Myocyte (in vitro differentiated cells): Measurements from ENCODE around the gene GALNT18. TPM values are rescaled to one million over a fixed set of nuclear protein-coding genes. Genes with fewer than 3 reads are reported as not detected.
A peak's percentile ranks its signal among the peaks of the same experiment; 100 is the strongest.

Experiments
- DNase-seq: peaks from one replicate; pipeline ENCODE4 v3.0.0-alpha.2; 2012; ENCODE audit warnings: low read depth
- total RNA-seq: library from RNA; depleted of rRNA; stranded (reverse); fragments of >200 nt; gene quantifications from 2 replicates; pipeline ENCODE4 v1.2.3, GENCODE V29; 2014

Gene GALNT18
- total RNA-seq, 1 donor from 2014 or later = 3.3 TPM

DNA sequence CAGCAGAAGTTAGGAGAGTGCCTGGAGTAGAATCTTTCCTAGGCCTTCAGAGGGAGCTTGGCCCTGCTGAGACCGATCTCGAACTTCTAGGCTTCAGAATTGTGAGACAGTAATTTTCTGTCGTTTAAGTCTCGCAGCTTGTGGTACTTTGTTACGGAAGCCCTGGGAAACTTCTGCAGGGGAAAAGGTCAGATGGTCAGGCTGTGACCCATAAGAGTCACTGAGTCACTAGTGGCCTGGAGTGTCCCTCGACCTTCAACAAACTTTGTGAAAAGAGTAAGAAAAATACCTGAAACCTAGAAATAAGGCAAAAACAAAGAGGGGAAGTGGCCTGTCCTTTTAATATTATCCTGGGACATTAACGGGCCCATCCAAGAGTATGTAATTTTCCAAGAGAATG, 303.3 kb downstream of the GALNT18 start:
- no peak for DNase-seq

DNA sequence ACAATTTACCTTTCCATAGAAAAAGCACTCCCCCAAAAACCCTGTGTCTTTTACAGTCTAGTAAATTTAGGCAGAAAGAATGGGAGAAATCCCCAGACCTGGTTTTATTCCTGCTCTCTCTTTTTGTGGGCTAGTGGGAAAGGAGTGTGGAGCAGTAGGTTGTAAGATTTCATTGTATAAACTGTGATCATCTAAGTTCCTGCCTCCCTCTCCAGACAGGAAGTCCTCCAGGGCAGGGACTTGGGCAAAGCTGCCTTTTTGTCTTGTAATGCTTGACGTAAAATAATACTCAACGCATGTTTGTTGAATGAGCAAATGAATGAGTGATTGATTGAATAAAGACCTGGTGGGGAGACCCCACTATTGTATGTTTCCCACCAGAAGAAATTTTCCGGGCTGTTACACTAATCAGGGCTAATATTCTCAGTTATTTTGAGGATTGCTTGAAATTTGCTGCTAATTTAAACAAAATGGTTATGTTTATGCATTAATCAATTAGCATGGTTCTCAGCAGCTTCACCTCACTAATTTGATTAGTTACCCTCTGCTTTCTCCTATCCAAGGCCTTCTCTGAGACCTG, 305.1 kb downstream of the GALNT18 start:
- no peak for DNase-seq

- peak; percentile 61 for DNase-seq
Measured at GRCh38 chr11:11313902-11314692, 307.7 kb downstream of the GALNT18 start.

DNA sequence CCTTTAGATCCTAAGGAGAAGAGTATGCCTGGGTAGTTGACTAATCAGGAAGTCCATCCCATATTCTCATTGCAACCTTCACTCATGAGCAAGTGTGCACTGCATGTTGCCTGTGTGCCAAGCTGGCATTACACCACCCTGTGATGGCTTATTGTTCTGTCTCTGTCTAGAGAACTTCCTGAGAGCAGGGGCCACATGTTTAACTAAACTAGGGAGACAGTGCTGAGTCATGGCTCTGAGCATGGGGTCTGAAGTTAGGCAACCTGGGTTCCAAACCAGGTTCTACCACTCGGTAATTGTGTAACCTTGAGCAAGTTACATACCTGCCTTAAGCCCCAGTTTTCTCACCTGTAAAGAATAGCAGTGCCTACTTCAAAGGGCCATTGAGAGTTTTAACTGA, 308.4 kb downstream of the GALNT18 start:
- DNase-seq = peak; percentile 19

GRCh38 chr11:11312738-11313137, 309.1 kb downstream of the GALNT18 start:
- no peak for DNase-seq

- DNase-seq = no peak
Measured at GRCh38 chr11:11311169-11311568, 310.6 kb downstream of the GALNT18 start.

DNA sequence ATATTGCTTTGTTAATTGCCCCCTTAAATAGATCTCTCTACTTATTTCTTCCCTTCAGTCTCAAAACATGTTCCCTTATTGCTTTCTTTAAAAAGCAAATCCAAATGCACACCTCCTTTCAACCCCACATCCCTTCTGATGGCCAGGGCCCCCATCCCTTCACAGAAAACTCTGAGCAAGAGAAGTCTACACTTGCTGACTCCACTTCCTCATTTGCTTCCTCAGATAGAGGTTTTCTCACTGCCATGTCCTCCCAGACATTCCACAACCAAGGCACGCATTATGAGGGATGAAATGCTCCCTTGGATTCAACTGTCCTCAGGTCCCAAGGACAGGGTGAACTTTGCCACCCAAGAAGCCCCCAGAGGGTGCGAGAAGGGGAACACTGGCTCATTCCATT, 311.9 kb downstream of the GALNT18 start:
- DNase-seq = no peak

DNA sequence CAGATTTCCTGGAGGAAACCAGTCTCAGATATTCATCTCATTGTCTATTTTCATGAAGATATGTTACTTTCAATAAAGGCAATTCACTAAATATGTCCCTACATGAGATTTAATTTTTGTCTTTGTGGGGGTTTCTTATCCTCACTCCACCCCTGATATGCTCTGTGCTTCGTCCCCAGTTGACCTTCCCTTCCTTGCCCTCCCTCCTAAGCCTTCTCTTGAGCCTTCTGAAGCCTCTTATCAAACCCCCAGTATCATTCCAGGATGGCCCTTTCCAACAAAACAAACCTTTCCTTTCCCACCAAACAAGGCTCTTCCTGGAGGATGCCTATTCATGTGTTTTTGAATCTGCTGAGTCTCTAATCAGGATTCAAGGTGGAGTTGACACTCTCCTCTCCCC, 313.6 kb downstream of the GALNT18 start:
- no peak for DNase-seq

DNA sequence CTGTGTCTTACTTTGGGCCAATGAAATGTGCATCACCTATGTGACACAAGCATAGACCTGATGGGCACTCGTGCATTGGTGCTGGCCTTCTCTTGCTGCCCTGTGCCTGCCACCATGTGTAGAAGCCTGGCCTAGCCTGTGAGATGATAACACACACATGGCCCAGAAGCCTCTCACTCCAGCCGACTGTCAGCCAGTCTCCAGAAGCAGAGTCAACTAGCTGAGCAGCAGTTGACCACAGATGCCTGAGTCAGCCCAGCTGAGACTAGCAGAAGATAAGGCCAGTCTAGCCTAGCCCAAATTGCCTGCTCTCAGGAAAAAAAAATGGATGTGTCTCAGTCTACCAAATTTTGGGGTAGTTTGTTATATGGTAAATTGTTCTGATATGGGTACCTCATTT, 314.9 kb downstream of the GALNT18 start:
- peak; percentile 57 for DNase-seq

DNA sequence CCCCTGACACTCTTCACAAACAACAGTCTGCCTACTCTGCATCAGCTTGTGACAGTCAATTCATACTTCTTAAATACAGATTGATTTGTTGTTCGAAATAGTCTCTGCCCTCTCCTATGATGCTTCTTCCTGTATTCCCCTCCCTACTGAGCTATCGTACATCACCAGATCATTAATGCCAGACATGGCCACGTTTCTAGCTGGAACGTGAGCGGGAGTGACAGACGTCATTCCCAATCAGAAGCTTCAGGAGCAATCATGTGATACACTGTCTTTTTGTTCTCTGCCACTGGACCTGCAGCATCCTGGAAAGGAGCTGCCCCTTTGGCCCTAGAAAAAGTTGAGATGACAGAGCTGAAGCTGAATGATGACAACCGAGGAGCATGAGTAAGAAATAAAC, 317.3 kb downstream of the GALNT18 start:
- DNase-seq = no peak

- DNase-seq = no peak
Measured at GRCh38 chr11:11302565-11302964, 319.2 kb downstream of the GALNT18 start.

DNA sequence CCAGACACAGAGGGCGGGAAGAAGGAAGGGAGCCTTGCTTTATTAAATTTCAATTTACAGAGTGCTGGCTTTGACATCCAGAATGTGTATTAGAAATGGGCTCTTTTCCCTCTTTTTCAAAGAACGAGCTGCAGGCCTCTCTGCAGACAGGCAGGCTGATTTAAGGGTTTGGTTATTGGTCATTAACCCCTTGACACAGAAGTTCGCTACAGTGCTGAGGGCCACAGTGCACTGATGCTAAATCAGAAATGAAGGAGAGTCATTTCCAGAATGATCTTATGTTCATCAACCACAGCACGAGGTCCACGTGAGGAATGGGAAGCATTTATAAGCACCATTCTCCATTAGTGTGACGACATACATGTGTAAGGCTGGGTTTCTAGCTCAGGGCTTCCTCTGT, 320.6 kb downstream of the GALNT18 start:
- no peak for DNase-seq

DNA sequence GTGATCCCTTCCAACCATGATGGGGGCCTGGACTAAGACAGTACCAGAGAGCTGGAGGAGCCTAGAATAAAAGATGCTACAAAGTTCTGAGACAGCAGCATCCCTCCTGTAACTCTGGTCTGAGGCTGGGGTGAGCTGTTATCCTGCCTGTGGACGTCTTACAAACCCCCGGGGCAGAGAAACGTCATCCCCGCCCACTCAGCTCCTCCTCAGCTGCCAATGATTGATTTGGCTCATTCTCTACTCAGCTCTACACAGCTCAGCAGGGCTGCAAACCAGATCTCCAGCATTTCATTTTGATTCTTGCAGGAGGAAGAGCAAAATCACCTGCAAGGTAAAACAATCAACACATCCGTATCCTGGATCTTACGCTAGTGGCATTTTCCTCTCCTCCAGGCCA, 324.2 kb downstream of the GALNT18 start:
- DNase-seq = no peak

DNA sequence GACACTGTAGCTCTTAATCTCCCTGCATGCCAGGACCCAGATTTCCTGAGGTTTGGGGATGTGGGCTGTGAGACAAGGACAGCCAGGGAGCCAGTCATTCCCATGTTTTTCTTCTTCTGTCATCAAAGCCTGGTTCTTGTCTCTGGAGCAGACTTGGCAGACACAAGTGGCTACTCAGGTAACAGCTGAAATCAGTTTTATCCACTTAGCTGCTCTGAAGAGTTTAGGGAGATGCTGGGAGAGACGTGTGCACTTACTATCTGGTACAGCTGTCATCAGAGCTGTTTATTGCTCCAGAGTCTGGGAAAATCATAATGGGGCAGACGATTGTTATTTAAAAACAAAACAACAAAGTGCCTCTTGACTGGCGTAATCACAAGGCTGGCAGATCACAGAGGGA, 325.4 kb downstream of the GALNT18 start:
- DNase-seq = no peak

DNA sequence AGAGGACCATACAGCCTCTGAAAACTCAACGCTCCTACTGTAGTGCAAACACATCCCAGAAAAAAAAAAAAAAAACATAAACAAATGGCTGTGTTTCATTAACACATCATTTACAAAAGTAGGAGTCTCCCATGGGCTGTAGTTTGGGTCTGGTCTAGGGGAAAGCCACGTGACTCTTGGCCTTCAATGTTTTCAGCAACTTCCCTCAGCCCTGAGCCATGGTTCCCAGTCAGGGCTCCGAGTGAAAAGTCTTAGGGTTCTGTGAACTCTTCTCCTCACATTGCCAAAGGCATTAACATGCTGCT, 327.3 kb downstream of the GALNT18 start:
- no peak for DNase-seq

DNA sequence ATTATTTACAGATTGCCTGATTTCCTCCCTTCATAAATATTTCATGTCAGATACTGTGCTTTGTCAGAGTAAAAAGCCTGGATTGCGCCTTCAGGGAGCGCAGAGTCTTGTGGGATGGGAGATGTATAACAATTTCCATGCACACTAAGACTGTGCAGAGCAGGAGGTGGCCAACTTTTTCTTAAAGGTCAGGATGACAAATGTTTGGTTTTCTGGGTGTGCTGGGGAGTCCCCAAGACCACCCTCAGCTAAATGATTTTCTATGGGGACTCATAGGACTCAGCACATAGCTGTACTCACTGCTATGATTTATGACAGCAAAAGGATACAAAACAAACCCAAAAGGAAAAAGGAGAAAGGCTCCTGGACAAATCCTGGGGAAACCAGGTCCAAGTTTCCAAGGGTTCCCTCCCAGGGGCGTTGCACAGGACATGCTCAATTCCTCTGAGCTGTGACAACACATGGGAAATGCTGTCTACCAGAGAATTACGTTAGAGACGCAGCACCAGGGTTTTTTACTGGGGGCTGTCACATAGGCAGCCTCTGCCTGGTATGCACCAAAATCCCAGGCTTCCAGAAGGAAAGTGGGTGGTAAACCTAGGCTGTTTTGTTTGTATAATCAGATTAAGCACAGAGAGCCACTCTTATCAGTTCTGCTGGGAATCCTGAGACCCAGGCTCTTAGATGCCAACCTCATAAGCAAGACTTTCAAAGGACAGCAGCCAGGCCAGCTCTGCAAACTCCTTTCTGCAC, 327.8 kb downstream of the GALNT18 start:
- no peak for DNase-seq

DNA sequence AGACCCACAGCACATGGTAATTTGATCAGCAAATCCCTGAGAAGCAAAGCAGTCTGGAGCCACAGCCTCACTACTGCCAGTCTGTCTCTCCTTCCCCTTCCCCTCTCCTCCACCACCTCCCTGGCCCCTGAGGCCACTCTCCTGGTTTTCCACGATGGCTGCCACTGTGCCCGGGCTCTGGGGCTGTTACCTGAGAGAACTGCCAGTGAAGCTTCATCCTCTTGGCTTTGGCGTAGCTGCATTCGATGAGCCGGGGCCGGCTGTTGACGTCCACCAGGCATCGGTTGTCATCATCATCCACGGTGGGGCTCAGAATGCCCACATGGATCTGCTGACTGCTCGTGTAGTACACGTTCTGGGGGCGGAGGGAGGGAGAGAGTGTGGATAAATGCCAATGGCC, 329.0 kb downstream of the GALNT18 start:
- no peak for DNase-seq

DNA sequence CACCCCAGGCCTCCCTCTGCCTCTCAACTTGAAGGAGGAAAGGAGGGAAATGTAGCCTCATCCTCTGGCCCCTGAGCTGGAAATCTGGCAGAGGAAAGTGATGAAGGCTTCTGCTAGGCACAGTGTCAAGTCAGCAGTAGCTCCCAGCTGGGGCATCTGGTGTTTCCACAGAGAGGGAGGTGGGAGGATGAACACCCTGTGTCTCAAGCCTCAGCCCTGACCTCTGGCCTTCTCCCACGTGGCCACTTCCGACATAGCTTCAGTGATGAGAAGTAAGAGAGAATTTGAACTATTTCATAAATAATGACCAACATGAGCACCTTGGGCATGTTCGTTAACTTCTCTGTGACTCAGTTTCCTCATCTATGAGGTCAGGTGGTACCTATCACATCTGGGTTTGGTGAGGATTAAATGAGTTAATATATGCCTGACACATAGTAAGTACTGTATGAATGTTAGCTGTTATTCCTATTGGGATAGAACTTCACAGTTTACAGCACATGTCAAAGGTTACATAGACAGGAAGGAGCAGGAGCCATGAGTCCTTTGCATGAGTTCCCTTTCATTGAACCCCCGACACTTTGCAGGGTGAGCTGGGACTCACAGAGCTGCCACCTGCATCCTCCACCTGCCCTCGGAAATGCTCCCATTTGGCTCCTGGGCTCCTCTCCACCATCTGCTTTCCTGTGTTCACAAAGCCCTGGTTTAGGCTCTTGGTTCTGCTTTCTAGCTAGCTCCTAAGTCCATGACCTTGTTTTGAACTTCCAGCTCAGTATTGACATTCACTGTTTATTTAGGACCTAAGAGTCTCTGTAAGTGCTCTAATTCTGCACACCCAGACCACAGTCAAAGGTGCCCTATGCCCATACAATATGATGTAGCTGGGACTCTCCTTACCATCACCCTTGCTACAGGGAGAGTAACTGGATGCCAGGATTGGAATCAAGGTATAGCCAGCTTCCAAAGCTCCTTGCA, 330.5 kb downstream of the GALNT18 start:
- no peak for DNase-seq

DNA sequence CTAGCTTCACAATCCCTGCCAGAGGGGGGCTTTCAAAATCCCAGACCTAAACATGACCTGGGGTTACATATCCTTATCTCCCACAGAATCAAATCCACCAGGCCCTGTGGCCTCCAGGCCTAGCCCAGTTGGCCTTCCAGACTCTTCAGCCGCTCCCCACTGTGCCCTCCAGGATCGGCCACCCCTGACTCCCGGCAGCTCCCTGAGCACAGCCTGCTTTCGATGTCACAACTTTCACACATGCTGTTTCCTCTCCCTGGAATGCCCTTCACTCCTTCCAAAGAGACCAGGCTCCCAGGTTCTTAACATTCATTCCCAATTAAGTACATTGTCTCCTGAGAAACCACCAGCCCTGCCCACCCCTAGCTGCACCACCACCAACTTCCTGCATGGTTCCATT, 331.5 kb downstream of the GALNT18 start:
- no peak for DNase-seq

DNA sequence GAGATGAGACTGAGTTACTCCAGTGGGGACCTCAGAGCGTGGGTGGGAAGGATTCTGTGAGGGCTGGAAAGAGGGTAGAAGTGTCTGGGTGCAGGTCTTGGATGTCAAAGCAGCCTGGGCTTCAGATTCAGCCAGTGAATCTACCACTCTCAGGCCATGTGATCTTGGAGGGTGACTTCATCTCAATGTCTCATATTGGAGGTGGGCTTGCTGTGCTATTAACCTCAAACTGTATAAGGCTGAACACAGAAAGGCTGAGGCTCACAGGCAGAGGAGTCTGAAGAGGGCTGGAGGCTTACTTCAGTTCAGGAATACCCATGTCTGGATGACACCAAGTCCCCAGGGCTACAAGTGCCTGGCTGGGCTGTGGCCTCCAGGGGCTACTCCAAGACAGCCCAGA, 332.1 kb downstream of the GALNT18 start:
- no peak for DNase-seq

DNA sequence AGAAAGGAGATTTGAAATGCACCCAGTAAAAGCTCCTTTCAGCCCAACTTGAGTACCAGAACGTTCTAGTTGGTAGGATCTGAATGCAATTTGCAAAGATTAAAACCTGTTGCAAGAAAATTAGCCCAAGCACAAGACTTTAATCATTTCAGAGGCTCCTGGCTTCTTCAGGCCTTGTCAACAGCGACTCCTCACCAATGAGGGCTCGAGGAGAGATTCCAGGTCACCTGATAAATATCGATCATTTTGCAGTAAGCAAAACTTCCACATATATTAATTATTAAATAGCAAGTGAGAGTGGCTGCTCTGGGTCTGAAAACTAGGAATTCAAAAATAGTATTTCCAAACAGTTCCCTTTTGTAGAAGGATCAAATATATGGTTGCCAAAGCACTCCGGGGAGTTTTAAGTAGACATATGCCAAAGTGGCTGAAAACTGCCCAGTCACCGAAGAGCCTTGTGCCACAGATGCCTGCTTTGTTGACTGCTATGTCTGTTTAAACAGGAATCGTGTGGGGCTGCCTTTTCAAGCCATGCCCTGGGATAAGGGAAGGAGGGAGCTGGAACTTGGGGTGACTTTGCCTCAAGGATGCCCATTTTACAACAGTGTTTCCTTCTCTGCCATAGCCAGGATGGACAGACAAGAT, 332.7 kb downstream of the GALNT18 start:
- DNase-seq = no peak
